HepG2 (cell line): Measurements from ENCODE around the gene PLEKHA6. TPM values are rescaled to one million over a fixed set of nuclear protein-coding genes. Genes with fewer than 3 reads are reported as not detected.

ENCODE experiments used
- ATAC-seq: fragments of 200-7000 bp; cut with Tn5 transposase; 3 replicates; pipeline ENCODE4 v1.9.1; 2020; ENCODE audit warnings: mild to moderate bottlenecking, moderate library complexity
- BruUV-seq: library from RNA; stranded (reverse); fragments of 400-500 nt; replicated peaks from 2 replicates; lab custom pipeline; 2021; lab: Mats Ljungman, UMichigan
- CTCF ChIA-PET: fragments of 300-600 bp; formaldehyde crosslinking; extraction: SDS; loops from one replicate; lab custom pipeline; 2021; ENCODE audit warnings: low total read pairs, inconsistent platforms, low intra/inter-chr PET ratio; lab: Yijun Ruan, JAX
- POLR2A ChIA-PET: fragments of 350-600 bp; sonication (Branson Sonifier 250); formaldehyde crosslinking; loops from one replicate; lab custom pipeline; 2020; ENCODE audit warnings: antibody characterized with exemption, inconsistent platforms; lab: Yijun Ruan, JAX
- DNase-seq: peaks from one replicate; pipeline ENCODE4 v3.0.0-alpha.2; 2015; ENCODE audit warnings: low spot score
- FAIRE-seq: peaks from 3 replicates; lab custom pipeline; 2011; peaks lifted over from hg19 to GRCh38; lab: Jason Lieb, UNC
- H2AFZ ChIP-seq: one replicate; pipeline ENCODE4 v1.6.1; 2011; ENCODE audit warnings: low read length, inconsistent platforms
- H3K27ac ChIP-seq: fragments of 300-600 bp; 3 replicates; pipeline ENCODE4 v1.8.0; 2011; ENCODE audit warnings: mixed run types, mild to moderate bottlenecking, mixed read lengths, low read length, inconsistent platforms; ENCODE audit not compliant: insufficient read depth; ENCODE audit errors: extremely low read length
- H3K27me3 ChIP-seq, 2 experiments: fragments of 200-600 bp in 1 of 2; 2 replicates in 1 of 2; 3 replicates in 1 of 2; pipeline versions ENCODE4 v1.6.0 to v1.8.0; 2011; ENCODE audit warnings: low read length in 2 of 2, mild to moderate bottlenecking in 2 of 2, moderate library complexity in 2 of 2, inconsistent platforms in 1 of 2; ENCODE audit not compliant: insufficient read depth in 2 of 2, control insufficient read depth in 1 of 2
- H3K36me3 ChIP-seq, 2 experiments: fragments of 200-600 bp in 1 of 2; replicated peaks in 1 of 2; 2 replicates in 1 of 2; 3 replicates in 1 of 2; pipeline versions ENCODE4 v1.5.1 to v1.8.0; 2011; ENCODE audit warnings: low read length in 2 of 2, inconsistent platforms in 1 of 2; ENCODE audit not compliant: insufficient read depth in 2 of 2, control insufficient read depth in 1 of 2
- H3K4me1 ChIP-seq: 2 replicates; pipeline ENCODE4 v1.5.1; 2012; ENCODE audit warnings: low read length, inconsistent platforms; ENCODE audit not compliant: insufficient read depth
- H3K4me2 ChIP-seq: 2 replicates; pipeline ENCODE4 v1.6.0; 2011; ENCODE audit warnings: low read depth, low read length, inconsistent platforms
- H3K4me3 ChIP-seq, 3 experiments: fragments of 200-600 bp in 1 of 3; sonication (generic), shearing (Covaris generic) in 1 of 3; replicated peaks in 1 of 3; 2 replicates each; pipeline ENCODE4 v1.5.1; 2011 to 2016; ENCODE audit warnings: low read length in 3 of 3, inconsistent platforms in 2 of 3, low read depth in 2 of 3, mild to moderate bottlenecking in 2 of 3, control low read depth in 1 of 3, mixed read lengths in 1 of 3; ENCODE audit not compliant: insufficient read depth in 1 of 3
- H3K79me2 ChIP-seq: one replicate; pipeline ENCODE4 v1.6.1; 2011; ENCODE audit warnings: low read length, inconsistent platforms; ENCODE audit not compliant: insufficient read depth
- H3K9ac ChIP-seq: 2 replicates; pipeline ENCODE4 v1.6.0; 2011; ENCODE audit warnings: mild to moderate bottlenecking, low read depth, low read length, inconsistent platforms; ENCODE audit not compliant: insufficient read depth
- H3K9me3 ChIP-seq: 2 replicates; pipeline ENCODE4 v1.5.1; 2012; ENCODE audit warnings: mild to moderate bottlenecking, low read length
- H4K20me1 ChIP-seq: 2 replicates; pipeline ENCODE4 v1.6.0; 2011; ENCODE audit warnings: inconsistent platforms, mild to moderate bottlenecking, low read length, moderate library complexity; ENCODE audit not compliant: insufficient read depth
- HIVEP1 ChIP-seq: sonication (generic); formaldehyde crosslinking; IDR thresholded peaks from 2 replicates; pipeline ENCODE4 v1.4.0; 2020; ENCODE audit warnings: mild to moderate bottlenecking, missing genetic modification reagents
- MED1 ChIP-seq: sonication (generic); formaldehyde crosslinking; IDR thresholded peaks from 2 replicates; pipeline ENCODE4 v1.4.0; 2020; ENCODE audit warnings: missing genetic modification reagents
- MZF1 ChIP-seq: sonication (generic); formaldehyde crosslinking; IDR thresholded peaks from 2 replicates; pipeline ENCODE4 v1.8.1; 2023; ENCODE audit warnings: mild to moderate bottlenecking, missing genetic modification reagents, borderline replicate concordance
- NKX3-1 ChIP-seq: sonication (generic); formaldehyde crosslinking; IDR thresholded peaks from 2 replicates; pipeline ENCODE4 v1.5.0; 2020; ENCODE audit warnings: missing genetic modification reagents
- NONO ChIP-seq, 2 experiments: fragments of 450-650 bp in 1 of 2; sonication (generic) in 1 of 2; formaldehyde crosslinking in 1 of 2; IDR thresholded peaks in 1 of 2; conservative IDR thresholded peaks in 1 of 2; 2 replicates each; pipeline versions ENCODE4 v1.6.1 to v1.8.0; 2017 to 2022; ENCODE audit warnings: mild to moderate bottlenecking in 1 of 2, missing genetic modification reagents in 1 of 2, moderate library complexity in 1 of 2
- RAD21 ChIP-seq: fragments of 450-650 bp; formaldehyde crosslinking; IDR thresholded peaks from 2 replicates; pipeline ENCODE4 v1.5.0; 2020; ENCODE audit warnings: mild to moderate bottlenecking
- REPIN1 ChIP-seq: sonication (generic); formaldehyde crosslinking; IDR thresholded peaks from 2 replicates; pipeline ENCODE4 v1.8.0; 2022; ENCODE audit warnings: missing genetic modification reagents, low read depth, mild to moderate bottlenecking, borderline replicate concordance
- SAP130 ChIP-seq: IDR thresholded peaks from 2 replicates; pipeline ENCODE4 v1.6.1; 2016; ENCODE audit warnings: low read depth
- SMAD3 ChIP-seq: sonication (generic); formaldehyde crosslinking; IDR thresholded peaks from 2 replicates; pipeline ENCODE4 v1.4.0; 2020; ENCODE audit warnings: missing genetic modification reagents
- SMC3 ChIP-seq: IDR thresholded peaks from 2 replicates; pipeline ENCODE4 v1.6.1; 2011; ENCODE audit warnings: low read length, improper control_type of control experiment
- TCF7L2 ChIP-seq: IDR thresholded peaks from 2 replicates; pipeline ENCODE4 v1.6.1; 2011; ENCODE audit warnings: mild to moderate bottlenecking, low read depth, low read length, moderate library complexity
- ZBTB7B ChIP-seq: sonication (generic); formaldehyde crosslinking; IDR thresholded peaks from 2 replicates; pipeline ENCODE4 v1.4.0; 2020; ENCODE audit warnings: missing genetic modification reagents
- ZBTB8A ChIP-seq: sonication (generic); formaldehyde crosslinking; IDR thresholded peaks from 2 replicates; pipeline ENCODE4 v1.4.0; 2020; ENCODE audit warnings: mild to moderate bottlenecking, low read depth, missing genetic modification reagents, borderline replicate concordance
- ZFP91 ChIP-seq: sonication (generic); formaldehyde crosslinking; IDR thresholded peaks from 2 replicates; pipeline ENCODE4 v1.9.0; 2022; ENCODE audit warnings: missing genetic modification reagents, mild to moderate bottlenecking, borderline replicate concordance
- ZFX ChIP-seq: sonication (generic); formaldehyde crosslinking; IDR thresholded peaks from 2 replicates; pipeline ENCODE4 v1.4.0; 2020; ENCODE audit warnings: mild to moderate bottlenecking, low read depth, missing genetic modification reagents, moderate library complexity
- ZNF263 ChIP-seq: sonication (generic); formaldehyde crosslinking; IDR thresholded peaks from 2 replicates; pipeline ENCODE4 v1.4.0; 2020; ENCODE audit warnings: missing genetic modification reagents
- ZNF687 ChIP-seq: sonication (generic); formaldehyde crosslinking; IDR thresholded peaks from 2 replicates; pipeline ENCODE4 v1.5.1; 2020; ENCODE audit warnings: mild to moderate bottlenecking, missing genetic modification reagents, moderate library complexity
- ZNF768 ChIP-seq: sonication (generic); formaldehyde crosslinking; IDR thresholded peaks from 2 replicates; pipeline ENCODE4 v1.4.0; 2020; ENCODE audit warnings: missing genetic modification reagents
- WGBS: methylation state at CpG from one replicate; pipeline ENCODE4 v1.1.6; 2017; ENCODE audit warnings: low lambda C conversion rate; 5-methylcytosine and 5-hydroxymethylcytosine counted together
- in situ Hi-C: cut with HindIII; loops from 2 replicates; pipeline ENCODE4 v1.10.0; 2017; ENCODE audit warnings: low pct_unique_long_range_greater_than_20kb; ENCODE audit not compliant: extremely low pct_ligation_motif_present
- intact Hi-C: fragments of 100-400 bp; cut with micrococcal nuclease; formaldehyde crosslinking; loops from one replicate; pipeline ENCODE4 v1.10.0; 2022; ENCODE audit not compliant: unreplicated experiment
- polyA plus RNA-seq, 8 experiments: library from polyadenylated mRNA; depleted of rRNA in 3 of 8; stranded (reverse) in 7 of 8; unstranded in 1 of 8; fragments of >200 nt; fragmentation: Illumina TruSeq in 4 of 8; extraction: Trizol in 4 of 8; gene quantifications; 2 replicates each; pipeline versions ENCODE4 v1.2.1 to v1.2.3, GENCODE V29; 2011 to 2016; ENCODE audit warnings: low read depth in 4 of 8, missing spikeins in 1 of 8, mixed read lengths in 1 of 8; ENCODE audit not compliant: insufficient read depth in 1 of 8
- total RNA-seq, 5 experiments: library from RNA; depleted of rRNA; stranded (reverse); fragments of >200 nt; fragmentation: Illumina TruSeq; extraction: Trizol; gene quantifications; 2 replicates each; pipeline ENCODE4 v1.2.3, GENCODE V29; 2016; ENCODE audit warnings: low read depth in 1 of 5

PLEKHA6 gene
- total and polyA plus RNA-seq, 2 of the 13 experiments (the other 11 are each of a cell fraction or from before 2014, with no cell fraction given), result 5.3 to 11.4 TPM

- H3K36me3 ChIP-seq, result peaks cover 16 to 28% of the 10 kb centered on the region in 2 experiments; a peak in 4 of 5 replicates
- H3K4me1 ChIP-seq, result peaks cover 35% of the 10 kb centered on the region
- DNase-seq (peak; percentile 42), FAIRE-seq (no peak), ATAC-seq (peak; percentile 67)
- no TSS peak for BruUV-seq
- no peak overlapping the region for H3K27ac ChIP-seq
- no peak overlapping the region for H2AFZ ChIP-seq
- intact Hi-C loops (loop anchor here (1.0 kb wide), 3 partner anchors 44 to 140 kb away; no protein-coding TSS in a partner anchor), in situ Hi-C loops (no loop called here)
- H3K4me3 ChIP-seq, result no peak overlapping the region
- 75% methylated on average over 5 of the region's 7 CpGs for WGBS
- H3K79me2 ChIP-seq, result no peaks in the 10 kb centered on the region
- no peak overlapping the region for H3K9ac ChIP-seq
- POLR2A ChIA-PET, result interaction anchor here (1.3 kb wide), 1 partner anchor 38 kb away, joined by 3 read pairs; no protein-coding TSS in a partner anchor
- no peaks in the 10 kb centered on the region for H3K9me3 ChIP-seq
- H3K4me2 ChIP-seq, result no peak overlapping the region
- no peaks in the 10 kb centered on the region for H3K27me3 ChIP-seq
- CTCF ChIA-PET, result interaction anchor here (1.1 to 2.2 kb wide), 5 partner anchors 44 to 109 kb away, joined by 3 to 25 read pairs (median 3); partner anchors contain the start of gene GOLT1A
- H4K20me1 ChIP-seq, result no peaks in the 10 kb centered on the region
- TF ChIP-seq ZBTB7B, result 0 out of 2 replicates have a peak, but pooled peaks have one; percentile 20
- no peak for TF ChIP-seq MED1 (CRISPR knock-in tag)
- TF ChIP-seq REPIN1 (CRISPR knock-in tag), result peak; percentile 72
- TF ChIP-seq NONO (IDR thresholded peaks at IDR 0.05), result no peak
- TF ChIP-seq NONO (CRISPR knock-in tag; conservative IDR thresholded peaks at IDR 0.05), result peak; percentile 58; the same call in 1 of the 2 replicates
- no peak for TF ChIP-seq NKX3-1 (CRISPR knock-in tag)
- 0 out of 2 replicates have a peak, but pooled peaks have one; percentile 31 for TF ChIP-seq HIVEP1 (CRISPR knock-in tag)
- peak; percentile 38; the same call in 1 of the 2 replicates for TF ChIP-seq ZNF263
- no peak for TF ChIP-seq ZBTB8A
- peak; percentile 83 for TF ChIP-seq RAD21 (CRISPR knock-in tag)
- no peak for TF ChIP-seq MZF1
- peak; percentile 56 for TF ChIP-seq ZNF687
- TF ChIP-seq SAP130 (CRISPR knock-in tag), result 0 out of 2 replicates have a peak, but pooled peaks have one; percentile 35
- TF ChIP-seq SMC3, result peak; percentile 51; the same call in 1 of the 2 replicates
- no peak for TF ChIP-seq TCF7L2
- peak; percentile 16; the same call in 1 of the 2 replicates for TF ChIP-seq ZNF768 (CRISPR knock-in tag)
- peak; percentile 64 for TF ChIP-seq ZFX
- TF ChIP-seq ZFP91 (CRISPR knock-in tag), result 0 out of 2 replicates have a peak, but pooled peaks have one; percentile 50
- TF ChIP-seq SMAD3 (CRISPR knock-in tag), result no peak
Observed at GRCh38 chr1:204258213-204259115, 101.3 kb downstream of the PLEKHA6 start.
